LHCN-M2 (cell line): ENCODE measurements around the gene TCF21. TPM values are rescaled to one million over a fixed set of nuclear protein-coding genes. Genes with fewer than 3 reads are reported as not detected.
A peak's percentile ranks its signal among the peaks of the same experiment; 100 is the strongest.

Experiments used
- DNase-seq: peaks from one replicate; pipeline ENCODE4 v3.0.0-alpha.2; 2012; ENCODE audit warnings: low read depth
- total RNA-seq: library from RNA; depleted of rRNA; stranded (reverse); fragments of >200 nt; gene quantifications from 2 replicates; pipeline ENCODE4 v1.2.3, GENCODE V29; 2014

Gene TCF21
- total RNA-seq, 1 experiment from 2014 or later, result not detected

DNA sequence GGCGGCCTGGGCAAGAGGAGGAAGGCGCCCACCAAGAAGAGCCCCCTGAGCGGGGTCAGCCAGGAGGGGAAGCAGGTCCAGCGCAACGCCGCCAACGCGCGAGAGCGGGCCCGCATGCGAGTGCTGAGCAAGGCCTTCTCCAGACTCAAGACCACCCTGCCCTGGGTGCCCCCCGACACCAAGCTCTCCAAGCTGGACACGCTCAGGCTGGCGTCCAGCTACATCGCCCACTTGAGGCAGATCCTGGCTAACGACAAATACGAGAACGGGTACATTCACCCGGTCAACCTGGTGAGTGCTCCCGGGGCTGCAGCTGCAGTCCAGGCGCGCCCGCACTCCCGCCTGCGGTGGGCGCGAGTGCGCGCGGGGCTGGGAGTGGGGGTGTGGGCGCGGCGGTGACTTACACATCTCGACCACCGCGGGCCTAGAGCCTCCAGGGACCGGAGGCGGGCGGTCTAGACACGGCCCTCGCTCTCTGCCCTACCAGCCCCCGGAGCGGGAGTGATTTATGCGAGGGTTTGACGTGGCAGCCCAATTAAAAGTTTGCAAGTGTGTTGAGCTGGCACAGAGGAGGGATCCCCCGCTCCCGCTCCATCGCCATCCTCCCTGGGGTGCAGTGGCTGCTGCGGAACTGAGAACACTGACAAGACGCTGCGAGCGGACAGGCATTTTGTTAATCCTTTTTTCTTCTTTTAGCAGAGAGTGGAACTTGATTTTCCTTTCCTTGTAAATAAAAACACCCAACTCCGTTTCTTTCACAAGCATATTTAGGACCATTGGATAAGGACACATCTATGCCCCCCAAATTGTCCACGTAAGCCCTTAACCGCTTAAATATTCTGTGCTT, 867 bp downstream of the TCF21 start:
- DNase-seq, result no peak

DNA sequence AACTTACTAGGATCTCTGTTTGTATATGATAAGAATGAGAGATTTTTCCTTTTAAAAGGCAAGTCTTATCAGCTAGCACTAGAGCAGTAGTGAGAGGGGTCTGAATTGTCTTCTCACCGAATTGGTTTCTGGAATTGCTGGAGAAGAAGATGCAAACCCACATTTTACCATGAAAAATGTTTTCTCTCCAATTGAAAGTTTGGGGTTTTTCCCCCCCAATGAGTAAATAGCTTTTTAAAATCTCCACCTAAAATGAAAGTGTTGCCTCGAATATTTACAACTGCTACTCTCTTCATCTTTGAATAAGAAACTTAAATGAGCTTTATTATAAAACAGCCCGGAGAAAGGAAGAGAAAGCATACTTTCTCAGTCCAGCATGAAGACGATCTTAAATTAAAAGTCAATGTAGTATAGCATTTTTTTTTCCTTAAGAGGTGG, 1.8 kb downstream of the TCF21 start:
- DNase-seq, result peak; percentile 6

DNA sequence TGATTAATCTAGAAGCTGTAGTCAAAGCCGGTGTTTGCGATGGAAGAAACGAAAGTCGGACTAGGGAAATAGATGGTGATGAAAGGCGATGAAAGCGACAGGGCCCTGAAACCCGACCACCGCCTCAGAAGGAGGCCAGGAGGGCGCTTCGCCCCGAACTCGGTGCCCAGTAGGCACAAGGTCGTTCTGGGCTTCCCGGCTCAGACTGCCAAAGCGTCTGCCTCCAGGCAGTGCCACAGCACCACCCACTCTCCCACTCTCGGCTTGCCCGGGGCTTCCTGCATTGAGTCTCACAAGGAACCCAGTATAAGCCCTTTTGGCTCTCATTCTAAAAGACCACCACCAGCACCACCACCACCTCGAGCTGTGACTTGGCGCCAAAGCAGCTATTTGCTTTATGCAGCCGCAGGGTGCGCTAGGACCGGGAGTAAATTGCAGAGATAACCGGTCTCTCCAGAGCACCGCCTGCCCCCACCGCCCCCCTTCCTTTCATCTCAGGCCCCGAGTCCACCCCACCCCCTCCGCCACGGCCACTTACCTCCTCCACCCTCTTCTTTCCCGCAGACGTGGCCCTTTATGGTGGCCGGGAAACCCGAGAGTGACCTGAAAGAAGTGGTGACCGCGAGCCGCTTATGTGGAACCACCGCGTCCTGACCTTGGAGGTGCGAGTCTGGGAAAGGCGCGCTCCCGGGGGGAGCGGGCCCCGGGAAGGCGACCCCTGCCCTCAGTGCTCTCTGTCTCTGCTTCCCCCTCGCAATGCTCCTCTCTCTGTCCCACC, 2.4 kb downstream of the TCF21 start:
- peak; percentile 47 for DNase-seq

DNA sequence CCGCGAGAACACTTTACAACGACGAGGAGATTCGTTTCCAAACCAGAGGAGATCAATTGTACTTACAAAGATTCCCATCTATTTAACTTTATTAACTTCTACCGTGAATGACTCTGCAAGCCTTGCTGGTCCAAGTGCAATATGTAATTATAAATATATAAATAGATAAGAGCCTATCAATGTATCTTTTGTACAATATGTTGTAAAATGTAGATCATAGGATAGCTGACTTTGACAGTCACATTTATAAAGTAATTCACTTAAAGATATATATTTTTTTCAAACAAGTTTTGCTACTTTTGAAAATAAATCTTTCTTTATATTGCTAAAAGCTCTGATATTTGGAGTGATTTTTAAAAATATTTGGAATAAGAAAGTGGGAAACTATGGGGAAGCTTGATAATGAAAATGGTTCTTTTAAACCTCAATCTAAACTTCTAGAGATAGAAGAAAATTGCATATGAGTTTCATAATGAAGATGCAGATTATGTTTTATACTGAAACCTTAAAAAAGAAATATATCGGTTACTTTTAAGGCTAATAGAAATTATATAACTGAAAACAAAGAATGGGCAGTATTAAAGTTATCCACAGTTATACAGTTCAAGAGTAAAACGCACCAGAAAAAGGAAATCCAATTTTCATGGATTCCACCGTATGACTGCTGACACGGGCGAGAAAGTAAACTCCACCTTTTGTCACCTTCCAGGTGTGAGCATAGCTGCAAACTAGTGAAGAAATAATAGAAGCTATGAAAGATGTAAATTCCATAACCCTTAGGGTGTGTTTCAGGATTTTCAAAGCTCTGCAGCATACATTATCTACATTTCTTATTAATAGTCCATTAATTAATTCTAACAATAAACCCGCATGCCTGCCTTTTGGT, 3.3 kb downstream of the TCF21 start:
- no peak for DNase-seq

DNA sequence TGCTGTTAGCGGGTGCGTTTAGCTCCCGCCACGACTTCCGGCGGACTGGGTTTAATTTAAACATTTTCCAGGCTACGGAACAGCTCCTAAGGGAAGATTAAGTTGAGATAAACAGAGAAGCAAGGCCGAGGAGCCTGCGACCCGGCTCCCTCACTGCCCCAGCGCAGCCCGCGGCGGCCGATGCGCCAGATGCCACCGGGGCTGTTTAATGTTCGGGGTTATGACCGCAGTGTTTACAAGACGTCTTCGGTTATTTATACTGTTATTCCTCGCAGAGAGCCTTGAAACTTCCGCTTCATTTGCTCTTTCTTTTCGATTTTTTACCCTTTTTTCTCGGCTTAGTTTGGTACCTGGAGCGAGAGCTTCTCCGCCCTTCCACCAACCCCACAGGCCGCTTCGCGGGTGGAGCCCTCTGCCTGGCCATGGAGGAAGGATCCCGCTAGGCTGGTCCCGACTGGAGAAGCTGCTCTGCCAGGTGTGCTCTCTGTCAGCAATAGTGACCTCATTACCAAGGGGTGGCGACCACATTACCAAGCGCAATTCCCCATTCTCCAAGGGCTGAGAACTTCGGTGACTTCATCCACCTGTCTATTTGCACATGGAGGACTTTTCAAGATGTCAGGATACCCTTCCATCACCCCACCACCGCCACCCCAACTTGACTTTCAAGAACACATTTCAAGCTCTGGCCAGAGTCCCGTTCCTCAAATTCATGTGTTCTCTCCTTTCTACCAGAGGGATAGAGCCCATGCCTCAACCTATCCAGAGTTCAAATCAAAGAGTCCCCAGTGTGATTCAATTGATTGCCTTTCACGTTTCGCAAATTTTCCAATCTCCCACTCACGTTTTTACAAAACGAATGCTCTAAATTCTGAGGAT, 4.1 kb downstream of the TCF21 start:
- no peak for DNase-seq

DNA sequence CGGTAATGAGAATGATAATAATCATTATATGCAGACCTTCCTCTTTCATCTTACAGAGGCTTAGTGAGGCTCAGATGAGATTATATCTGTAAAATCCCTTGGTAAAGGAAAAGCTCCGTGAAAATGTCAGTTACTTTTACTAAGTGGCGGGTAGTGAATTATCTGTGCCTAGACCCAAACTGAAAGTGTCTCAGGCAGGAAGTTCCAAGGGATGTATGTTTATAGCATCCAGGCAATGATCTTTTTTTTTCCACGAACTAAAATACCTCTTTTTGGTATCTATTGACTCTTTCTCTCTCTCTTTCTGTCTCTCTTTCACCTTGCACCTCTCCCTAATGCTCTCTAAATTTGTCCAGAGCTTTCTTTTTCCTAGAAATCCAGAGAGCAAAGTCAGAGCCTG, 5.0 kb downstream of the TCF21 start:
- no peak for DNase-seq

DNA sequence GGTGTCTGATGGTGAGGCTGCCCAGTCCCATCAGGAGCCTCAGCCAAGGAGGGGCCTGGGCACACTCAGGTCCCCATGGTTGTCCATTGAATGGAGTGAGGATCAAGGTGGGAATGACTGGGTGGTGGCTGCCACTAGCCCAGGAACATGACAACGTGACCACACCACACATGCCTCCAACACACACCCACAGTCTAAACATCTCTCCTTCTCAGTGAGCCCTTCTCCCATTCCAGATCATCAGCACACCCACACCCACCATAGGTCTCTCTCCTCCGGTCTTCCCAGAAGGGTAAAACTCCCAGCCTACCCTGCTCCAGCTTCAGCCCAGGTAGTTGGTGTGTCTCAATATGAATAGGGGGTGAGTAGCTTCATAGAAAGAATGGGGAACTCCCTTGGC, 5.5 kb downstream of the TCF21 start:
- DNase-seq, result no peak

DNA sequence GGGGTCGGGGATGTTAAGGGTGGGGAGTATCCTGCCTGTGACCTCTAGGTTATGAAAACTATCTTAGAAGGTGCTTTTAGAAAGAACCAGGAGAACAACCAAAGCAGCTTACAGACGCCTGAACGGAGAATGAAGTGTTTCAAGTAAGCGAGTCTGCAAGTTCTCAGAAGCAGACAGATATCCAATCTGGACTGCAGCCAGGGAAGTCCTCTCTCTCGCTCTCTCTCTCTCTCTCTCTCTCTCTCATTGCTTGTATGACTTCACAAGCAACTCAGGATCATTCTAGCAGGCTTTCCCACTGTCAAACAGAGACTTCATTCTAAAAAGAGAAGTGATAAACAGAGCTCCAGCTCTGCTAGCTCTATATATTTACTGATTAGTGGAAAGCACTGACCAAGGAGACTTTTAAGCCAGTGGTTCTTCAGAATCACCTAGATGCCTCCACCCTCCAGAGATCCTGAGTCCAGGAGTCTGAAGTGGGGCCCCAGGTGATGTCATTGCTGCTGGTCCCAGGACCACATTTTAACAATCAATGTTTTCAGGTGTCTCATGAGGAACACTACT, 6.0 kb downstream of the TCF21 start:
- DNase-seq, result peak; percentile 28

DNA sequence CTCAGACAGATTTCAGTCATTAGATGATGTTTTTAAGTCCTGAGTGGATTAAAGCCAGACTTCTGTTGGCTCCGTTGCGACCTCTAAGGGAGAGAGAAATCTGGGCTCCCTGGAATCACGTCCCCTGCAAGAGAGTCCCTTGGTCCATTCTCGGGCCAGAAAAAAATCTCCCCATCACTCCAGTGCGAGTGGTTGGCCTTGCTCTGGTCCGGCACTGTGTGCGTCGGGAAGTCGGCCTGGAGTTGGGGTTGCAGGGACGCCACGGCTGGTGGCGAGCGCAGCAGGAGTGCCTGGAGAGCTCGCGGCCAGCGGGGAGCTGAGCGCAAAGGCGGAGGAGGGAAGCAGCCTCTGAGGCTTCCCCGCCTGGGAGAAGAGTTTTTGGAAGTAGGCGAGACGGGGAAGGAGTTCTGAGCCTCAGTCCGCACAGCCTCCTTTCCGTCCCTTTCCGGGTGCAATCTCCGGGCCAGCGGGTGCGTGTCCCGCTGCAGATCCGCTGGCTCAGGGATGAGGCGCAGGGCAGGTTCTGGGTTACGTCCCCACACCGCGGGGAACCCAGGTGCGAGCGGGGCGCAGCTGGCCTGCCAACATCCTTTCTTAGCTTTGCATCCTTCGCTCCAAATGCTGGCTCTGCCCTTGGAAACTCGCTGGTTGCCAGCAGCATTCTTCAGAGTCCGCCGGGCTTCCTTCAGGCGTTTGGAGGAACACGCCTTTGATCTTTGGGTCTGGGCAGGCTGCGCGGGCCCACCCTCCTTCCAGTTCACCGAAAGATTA, 6.8 kb downstream of the TCF21 start:
- peak; percentile 32 for DNase-seq

DNA sequence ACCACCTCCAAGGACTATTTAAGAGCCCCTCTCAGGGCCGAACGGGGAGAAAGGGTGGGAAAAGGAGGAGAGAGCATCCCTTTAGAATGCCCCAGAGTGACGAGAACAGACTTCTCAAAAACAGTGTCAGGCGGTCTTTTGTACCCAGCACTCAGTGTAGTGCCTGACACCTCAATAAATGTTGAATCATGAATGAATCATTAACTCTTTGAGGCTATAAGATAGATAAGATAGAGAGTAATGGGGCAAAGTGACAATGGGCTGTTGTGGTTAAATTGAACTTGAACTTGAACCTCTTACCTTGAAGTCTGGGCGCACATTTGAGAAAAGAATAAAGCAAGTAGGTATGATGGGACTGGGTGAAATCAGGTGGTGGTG, 7.4 kb downstream of the TCF21 start:
- no peak for DNase-seq

DNA sequence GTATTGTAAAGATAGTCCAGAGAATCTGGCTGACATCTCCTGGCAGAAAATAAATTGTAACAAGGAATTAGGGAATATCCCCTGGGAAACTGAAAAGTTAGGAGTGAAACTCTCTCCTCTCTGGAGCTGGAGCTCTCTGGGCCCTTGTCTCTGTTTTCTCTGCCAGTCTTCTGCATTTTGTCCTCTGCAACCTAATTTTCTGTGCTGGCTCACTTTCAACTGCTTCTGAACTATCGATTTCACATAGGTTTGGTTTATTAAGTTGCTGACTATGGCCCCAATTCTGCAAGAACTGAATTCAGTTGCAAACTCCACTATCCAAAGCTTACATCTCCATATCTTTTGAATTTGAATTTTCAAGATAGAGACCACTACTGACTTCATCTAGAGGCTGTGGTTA, 9.3 kb downstream of the TCF21 start:
- no peak for DNase-seq

DNA sequence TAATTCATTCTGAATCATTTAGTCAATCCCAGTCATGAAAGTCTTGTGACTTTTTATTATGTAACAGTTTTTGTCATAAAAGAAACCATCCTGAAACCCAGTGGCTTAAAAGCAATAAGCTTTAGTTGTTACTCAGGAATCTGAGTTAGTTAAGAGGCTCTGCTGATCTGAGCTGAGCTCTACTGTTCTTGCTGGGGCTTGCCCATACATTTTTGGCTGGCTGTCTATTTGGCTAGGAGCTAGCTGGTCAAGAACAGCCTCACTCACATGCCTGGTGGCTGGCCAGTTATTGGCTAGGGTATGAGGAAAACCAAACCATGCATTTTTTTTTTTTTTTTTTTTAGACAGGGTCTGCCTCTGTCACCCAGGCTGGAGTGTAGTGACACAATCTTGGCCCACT, 10.6 kb downstream of the TCF21 start:
- peak; percentile 32 for DNase-seq

DNA sequence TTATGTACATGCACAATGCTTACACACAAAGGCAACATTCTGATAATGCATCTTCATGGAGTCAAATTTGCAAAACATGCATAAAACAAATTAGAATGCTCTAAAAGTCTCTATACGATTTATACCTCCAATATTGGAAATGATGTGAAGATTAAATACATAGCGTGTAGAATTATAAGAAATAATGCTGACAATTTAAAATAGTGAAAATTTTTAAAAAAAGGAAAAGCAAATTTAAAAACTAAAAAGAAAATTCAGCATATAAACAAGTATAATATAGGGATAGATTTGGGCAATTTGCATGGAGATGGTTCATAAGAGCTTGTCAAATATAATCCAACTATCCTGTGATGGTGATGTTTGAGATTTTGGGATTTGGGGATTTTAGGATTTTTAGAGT, 14.9 kb downstream of the TCF21 start:
- DNase-seq, result no peak

DNA sequence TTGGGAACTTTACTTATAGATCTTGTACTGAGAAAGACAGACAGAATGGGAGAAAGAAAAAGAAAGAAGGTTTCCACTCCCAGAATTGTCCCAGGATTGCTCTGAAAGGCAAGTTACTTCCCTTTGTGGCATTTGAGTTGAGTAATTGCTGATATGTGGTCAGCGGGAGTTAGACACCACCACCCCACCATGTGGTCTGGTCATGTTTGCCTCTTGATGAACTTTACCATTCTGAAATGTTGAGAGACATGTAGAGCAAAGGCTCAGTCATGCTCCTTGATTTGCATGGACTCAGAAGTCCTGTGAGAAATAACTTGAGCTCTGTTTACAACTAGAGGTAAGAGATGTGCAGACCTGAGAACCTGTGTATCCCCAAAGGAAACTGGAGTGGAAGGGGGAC, 17.1 kb downstream of the TCF21 start:
- DNase-seq, result peak; percentile 66

DNA sequence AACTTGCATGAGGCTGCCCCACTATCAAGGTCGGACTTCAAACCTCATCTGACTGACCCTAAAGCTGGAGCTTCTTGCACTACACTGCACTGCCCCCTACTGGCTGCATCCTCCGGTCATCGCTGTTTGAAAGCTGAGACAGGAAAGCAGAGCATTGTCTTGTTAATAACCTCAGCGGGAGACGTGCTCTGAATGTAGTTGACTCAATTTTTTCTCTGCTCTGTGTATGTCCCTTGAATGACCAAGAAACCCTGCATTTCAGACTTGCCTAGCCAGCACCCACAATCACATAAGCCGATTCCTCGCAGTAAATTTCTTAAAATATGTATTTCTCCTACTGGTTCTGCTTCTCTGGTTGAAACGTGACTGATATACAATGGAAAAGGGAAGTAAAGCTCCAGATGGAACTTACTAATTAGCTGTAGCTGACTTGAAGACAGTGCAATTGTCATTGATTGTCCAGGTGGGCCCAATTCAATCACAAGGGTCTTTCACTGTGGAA, 27.8 kb downstream of the TCF21 start:
- DNase-seq, result peak; percentile 90

DNA sequence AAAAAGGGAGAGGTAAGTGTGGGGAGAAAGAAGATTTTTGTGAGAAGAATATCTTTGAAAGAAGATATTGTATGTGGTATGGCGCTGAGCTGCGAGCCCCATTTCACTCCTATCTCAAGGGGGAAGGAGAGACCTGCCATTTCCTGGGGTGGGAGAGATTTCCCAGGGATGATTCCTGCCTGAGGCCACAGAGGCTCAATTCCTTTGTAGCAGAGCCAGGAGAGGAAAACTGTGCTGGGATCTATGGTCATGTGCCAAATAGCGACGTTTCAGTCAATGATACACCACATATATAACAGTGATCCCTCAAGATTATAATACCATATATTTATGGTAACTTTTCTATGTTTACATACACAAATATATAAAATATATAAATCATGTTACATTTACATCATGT, 28.9 kb downstream of the TCF21 start:
- no peak for DNase-seq

DNA sequence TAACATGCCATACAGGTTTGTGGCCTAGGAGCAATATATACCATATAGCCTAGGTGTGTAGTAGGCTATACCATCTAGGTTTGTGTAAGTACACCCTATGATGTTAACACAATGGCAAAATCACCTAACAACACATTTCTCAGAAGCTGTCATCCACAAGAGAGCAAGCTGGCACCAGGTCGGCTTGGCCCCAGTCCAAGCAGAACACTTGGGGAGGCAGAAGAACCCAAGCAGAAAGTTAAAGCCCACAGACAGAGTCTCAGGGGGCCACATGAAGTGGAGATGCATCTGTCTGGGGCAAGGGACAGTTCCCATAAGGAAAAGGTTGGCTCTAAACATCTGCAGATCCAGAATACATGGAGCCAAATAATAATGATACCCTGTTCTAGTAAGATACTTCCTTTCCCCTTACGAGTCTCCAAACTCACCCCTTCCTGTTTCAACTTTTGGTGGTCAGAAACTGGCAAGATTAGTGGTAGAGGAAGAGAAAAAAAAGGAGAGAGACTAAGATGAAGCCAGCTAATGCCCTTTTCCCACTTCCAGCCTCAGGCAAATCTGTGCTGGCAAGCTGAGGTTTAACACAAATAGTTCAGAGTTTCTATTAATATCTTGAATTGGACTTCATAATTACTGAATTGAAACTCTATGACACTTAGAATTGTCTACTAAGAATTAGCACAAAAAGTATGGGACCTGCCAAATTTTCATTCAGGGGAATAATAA, 29.5 kb downstream of the TCF21 start:
- no peak for DNase-seq

DNA sequence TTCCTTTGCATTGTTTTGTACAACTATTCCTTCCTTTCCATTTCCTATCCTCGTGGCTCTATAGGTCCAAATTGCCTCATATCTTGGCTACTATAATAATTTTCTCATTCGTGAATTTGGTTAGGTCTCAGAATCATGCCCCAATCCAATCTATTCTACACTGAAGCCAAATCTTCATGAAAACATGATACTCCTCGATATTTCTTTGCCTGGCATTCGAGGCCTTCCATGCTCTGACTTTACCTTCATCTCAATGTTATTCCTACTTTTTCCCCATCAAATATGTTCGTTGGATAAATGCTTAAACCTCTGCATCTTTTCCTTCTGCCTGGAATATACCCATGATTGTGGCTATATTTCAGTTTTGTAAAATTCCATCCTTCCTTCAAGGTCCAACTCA, 30.4 kb downstream of the TCF21 start:
- no peak for DNase-seq
